H1 (cell line): ENCODE measurements around the gene HNRNPM. TPM values are rescaled to one million over a fixed set of nuclear protein-coding genes. Genes with fewer than 3 reads are reported as not detected.

Experiments
- CEBPB ChIP-seq: IDR thresholded peaks from 2 replicates; pipeline ENCODE4 v1.6.1; 2012; ENCODE audit warnings: low read depth, low read length
- FOSL1 ChIP-seq: IDR thresholded peaks from 2 replicates; pipeline ENCODE4 v1.6.1; 2011; ENCODE audit warnings: mild to moderate bottlenecking, low read depth, low read length, moderate library complexity; ENCODE audit not compliant: insufficient read depth
- HDAC6 ChIP-seq: IDR thresholded peaks from one replicate; pipeline ENCODE4 v1.7.1; 2012; ENCODE audit warnings: low read depth, mild to moderate bottlenecking, inconsistent platforms, low read length, moderate library complexity
- KDM5A ChIP-seq: fragments of 200-600 bp; IDR thresholded peaks from 2 replicates; pipeline ENCODE4 v1.7.1; 2012; ENCODE audit warnings: mild to moderate bottlenecking, low read length, inconsistent platforms, mixed read lengths
- MAX ChIP-seq: IDR thresholded peaks from 2 replicates; pipeline ENCODE4 v1.6.1; 2012; ENCODE audit warnings: inconsistent platforms
- SP1 ChIP-seq: IDR thresholded peaks from 2 replicates; pipeline ENCODE4 v1.6.1; 2011; ENCODE audit warnings: low read depth, low read length
- TAF1 ChIP-seq: IDR thresholded peaks from 2 replicates; pipeline ENCODE4 v1.6.1; 2011; ENCODE audit warnings: mild to moderate bottlenecking, low read depth, low read length
- TBP ChIP-seq: IDR thresholded peaks from 2 replicates; pipeline ENCODE4 v1.6.1; 2011; ENCODE audit warnings: low read depth, low read length, improper control_type of control experiment
- ZNF274 ChIP-seq: IDR thresholded peaks from 2 replicates; pipeline ENCODE4 v1.7.0; 2012; ENCODE audit warnings: low read length, borderline replicate concordance; ENCODE audit errors: extremely low read depth
- polyA plus RNA-seq, 7 experiments: library from polyadenylated mRNA; depleted of rRNA in 3 of 7; stranded (reverse) in 5 of 7; unstranded in 2 of 7; fragments of >200 nt in 5 of 7; fragments of 200-250 nt in 2 of 7; gene quantifications; 1 replicate in 5 of 7; 2 replicates in 1 of 7; 4 replicates in 1 of 7; pipeline versions ENCODE4 v1.2.1 to v1.2.3, GENCODE V29; 2011 to 2013; ENCODE audit warnings: missing spikeins in 2 of 7, mixed read lengths in 2 of 7
- total RNA-seq: library from RNA; stranded (reverse); fragmentation: NEBNext Ultra II Directional; extraction: Animal tissue kit (Norgen Biotek cat#: 25700); gene quantifications from 2 replicates; pipeline ENCODE4 v1.2.1, GENCODE V29; 2021

The HNRNPM gene
- total and polyA plus RNA-seq, 2 of the 8 experiments (the other 6 are each of a cell fraction or from before 2014, with no cell fraction given) = 375 to 474 TPM

DNA sequence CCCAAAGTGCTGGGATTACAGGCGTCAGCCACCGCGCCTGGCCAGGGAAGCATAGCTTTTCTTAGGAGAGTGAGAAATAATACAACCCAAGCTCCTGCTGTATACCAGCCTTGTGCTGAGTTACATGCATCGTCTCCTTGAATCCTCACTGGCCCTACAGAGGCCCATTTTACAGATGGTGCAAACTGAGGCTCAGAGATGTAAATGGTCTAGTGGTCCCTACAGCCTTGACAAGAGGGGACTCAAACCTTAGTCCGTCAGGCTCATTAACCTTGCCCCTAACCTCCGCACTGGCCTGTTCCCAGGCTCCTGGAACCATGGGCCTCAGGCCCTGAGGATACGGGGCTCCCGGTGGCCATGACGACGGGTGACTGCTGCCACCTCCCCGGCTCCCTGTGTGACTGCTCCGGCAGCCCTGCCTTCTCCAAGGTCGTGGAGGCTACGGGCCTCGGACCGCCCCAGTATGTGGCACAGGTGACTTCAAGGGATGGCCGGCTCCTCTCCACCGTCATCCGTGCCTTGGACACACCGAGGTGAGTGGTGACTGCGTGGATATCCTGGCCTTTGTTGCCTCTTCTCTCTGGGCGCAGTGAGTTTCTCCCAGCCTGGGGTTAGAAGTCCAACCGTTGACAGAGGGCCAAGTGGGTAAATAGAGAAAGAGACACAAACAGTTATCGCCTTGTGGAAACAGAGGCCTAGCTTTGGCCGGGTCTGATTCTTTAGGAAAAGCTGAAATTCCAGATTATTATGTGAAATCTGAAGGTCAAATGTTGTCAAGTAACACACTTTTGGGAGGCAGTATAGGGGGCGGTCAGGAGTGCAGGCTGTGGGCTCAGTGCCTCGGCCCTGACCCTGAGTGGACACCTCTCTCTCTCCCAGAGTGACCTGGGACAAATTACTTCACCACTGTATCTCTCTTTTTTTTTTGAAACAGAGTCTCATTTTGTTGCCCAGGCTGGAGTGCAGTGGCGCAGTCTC lies 23.0 kb upstream of the HNRNPM start (continued):
- TF ChIP-seq HDAC6 = no peak
- TF ChIP-seq SP1 = no peak
- no peak for TF ChIP-seq TAF1
- TF ChIP-seq CEBPB = no peak
- no peak for TF ChIP-seq TBP
- TF ChIP-seq FOSL1 = no peak
- no peak for TF ChIP-seq ZNF274
- TF ChIP-seq MAX = no peak
- TF ChIP-seq KDM5A = no peak
